H9 (cell line): ENCODE data around the gene C15orf61. TPM values are rescaled to one million over a fixed set of nuclear protein-coding genes. Genes with fewer than 3 reads are reported as not detected.

Experiments used
- DNase-seq: peaks from one replicate; pipeline ENCODE4 v3.0.0-alpha.2; 2017
- H2AFZ ChIP-seq: one replicate; pipeline ENCODE4 v1.6.1; 2013; ENCODE audit warnings: mild to moderate bottlenecking, low read length, control low read depth, moderate library complexity
- H2AK5ac ChIP-seq: 2 replicates; pipeline ENCODE4 v1.6.1; 2013; ENCODE audit warnings: low read length, control low read depth, mixed read lengths; ENCODE audit not compliant: insufficient read length
- H2BK120ac ChIP-seq: one replicate; pipeline ENCODE4 v1.6.1; 2013; ENCODE audit warnings: low read depth, mild to moderate bottlenecking, low read length, control low read depth, inconsistent platforms; ENCODE audit not compliant: poor library complexity, severe bottlenecking
- H2BK12ac ChIP-seq: 2 replicates; pipeline ENCODE4 v1.6.1; 2013; ENCODE audit warnings: low read length, control low read depth, mixed read lengths, low read depth; ENCODE audit not compliant: insufficient read length
- H2BK15ac ChIP-seq: 2 replicates; pipeline ENCODE4 v1.6.1; 2013; ENCODE audit warnings: low read depth, low read length, control low read depth
- H2BK20ac ChIP-seq: one replicate; pipeline ENCODE4 v1.6.1; 2013; ENCODE audit warnings: low read depth, mild to moderate bottlenecking, low read length, control low read depth, inconsistent platforms; ENCODE audit not compliant: poor library complexity, severe bottlenecking
- H2BK5ac ChIP-seq: 2 replicates; pipeline ENCODE4 v1.6.1; 2013; ENCODE audit warnings: low read length, control low read depth, mixed read lengths; ENCODE audit not compliant: insufficient read length
- H3K14ac ChIP-seq: 2 replicates; pipeline ENCODE4 v1.6.1; 2013; ENCODE audit warnings: low read length, control low read depth; ENCODE audit not compliant: insufficient read depth
- H3K18ac ChIP-seq: 2 replicates; pipeline ENCODE4 v1.6.1; 2013; ENCODE audit warnings: low read depth, mild to moderate bottlenecking, mixed read lengths, low read length, control low read depth; ENCODE audit not compliant: insufficient read length
- H3K23ac ChIP-seq: 2 replicates; pipeline ENCODE4 v1.6.1; 2013; ENCODE audit warnings: low read length, control low read depth, mixed read lengths, low read depth; ENCODE audit not compliant: insufficient read length
- H3K23me2 ChIP-seq: 2 replicates; pipeline ENCODE4 v1.6.1; 2013; ENCODE audit warnings: low read depth, mild to moderate bottlenecking, mixed read lengths, low read length, control low read depth; ENCODE audit not compliant: insufficient read length, poor library complexity, severe bottlenecking
- H3K27ac ChIP-seq: 2 replicates; pipeline ENCODE4 v1.5.1; 2013; ENCODE audit warnings: low read length, control low read depth, mixed read lengths, low read depth; ENCODE audit not compliant: insufficient read length
- H3K27me3 ChIP-seq: 2 replicates; pipeline ENCODE4 v1.6.1; 2013; ENCODE audit warnings: low read length, control low read depth, inconsistent platforms; ENCODE audit not compliant: insufficient read depth
- H3K4ac ChIP-seq: 2 replicates; pipeline ENCODE4 v1.6.1; 2013; ENCODE audit warnings: low read depth, mild to moderate bottlenecking, control low read depth, inconsistent platforms, low read length, moderate library complexity
- H3K4me1 ChIP-seq: 2 replicates; pipeline ENCODE4 v1.6.1; 2013; ENCODE audit warnings: low read length, control low read depth, inconsistent platforms; ENCODE audit not compliant: insufficient read depth
- H3K4me2 ChIP-seq: 2 replicates; pipeline ENCODE4 v1.6.1; 2013; ENCODE audit warnings: low read length, control low read depth, mixed read lengths; ENCODE audit not compliant: insufficient read length, insufficient read depth
- H3K56ac ChIP-seq: 2 replicates; pipeline ENCODE4 v1.6.1; 2013; ENCODE audit warnings: low read depth, mild to moderate bottlenecking, mixed read lengths, low read length, control low read depth; ENCODE audit not compliant: insufficient read length
- H3K79me1 ChIP-seq: 2 replicates; pipeline ENCODE4 v1.6.1; 2013; ENCODE audit warnings: low read depth, mild to moderate bottlenecking, moderate library complexity, low read length, control low read depth, inconsistent platforms; ENCODE audit not compliant: insufficient read depth, poor library complexity, severe bottlenecking
- H3K79me2 ChIP-seq: 2 replicates; pipeline ENCODE4 v1.6.1; 2013; ENCODE audit warnings: low read length, control low read depth, inconsistent platforms; ENCODE audit not compliant: insufficient read depth
- H3K9ac ChIP-seq: 2 replicates; pipeline ENCODE4 v1.6.1; 2013; ENCODE audit warnings: low read length, control low read depth, mixed read lengths; ENCODE audit not compliant: insufficient read length; ENCODE audit errors: extremely low read depth
- H3K9me3 ChIP-seq: one replicate; pipeline ENCODE4 v1.6.1; 2013; ENCODE audit warnings: low read depth, low read length, inconsistent platforms; ENCODE audit not compliant: control insufficient read depth
- H3T11ph ChIP-seq: one replicate; pipeline ENCODE4 v1.6.1; 2013; ENCODE audit warnings: mild to moderate bottlenecking, low read length, control low read depth, inconsistent platforms
- H4K20me1 ChIP-seq: one replicate; pipeline ENCODE4 v1.6.1; 2013; ENCODE audit not compliant: control insufficient read depth, insufficient read length, insufficient read depth
- H4K5ac ChIP-seq: 2 replicates; pipeline ENCODE4 v1.6.1; 2013; ENCODE audit warnings: low read depth, mild to moderate bottlenecking, mixed read lengths, low read length, control low read depth; ENCODE audit not compliant: insufficient read length
- H4K8ac ChIP-seq: replicated peaks from 2 replicates; pipeline ENCODE4 v1.6.1; 2013; ENCODE audit warnings: low read length, control low read depth, mixed read lengths, low read depth; ENCODE audit not compliant: insufficient read length
- H4K91ac ChIP-seq: 2 replicates; pipeline ENCODE4 v1.6.1; 2013; ENCODE audit warnings: low read depth, mild to moderate bottlenecking, moderate library complexity, mixed read lengths, low read length, control low read depth; ENCODE audit not compliant: insufficient read length
- H3K27ac Mint-ChIP-seq, 3 experiments: 2 replicates in 2 of 3; 3 replicates in 1 of 3; pipeline ENCODE4 v1.8.0; 2020 to 2021; ENCODE audit warnings: mixed read lengths in 3 of 3, mild to moderate bottlenecking in 1 of 3, moderate library complexity in 1 of 3
- H3K27me3 Mint-ChIP-seq: 2 replicates; pipeline ENCODE4 v1.8.0; 2021; ENCODE audit warnings: low read depth, mild to moderate bottlenecking, moderate library complexity, mixed read lengths
- H3K36me3 Mint-ChIP-seq, 3 experiments: 2 replicates in 2 of 3; 3 replicates in 1 of 3; pipeline ENCODE4 v1.8.0; 2020 to 2021; ENCODE audit warnings: low read depth in 3 of 3, mixed read lengths in 3 of 3; ENCODE audit not compliant: insufficient read depth in 1 of 3
- H3K4me1 Mint-ChIP-seq, 2 experiments: 2 replicates each; pipeline ENCODE4 v1.8.0; 2020; ENCODE audit warnings: mixed read lengths in 2 of 2
- H3K4me3 Mint-ChIP-seq, 2 experiments: 2 replicates in 1 of 2; 3 replicates in 1 of 2; pipeline ENCODE4 v1.8.0; 2020 to 2021; ENCODE audit warnings: mild to moderate bottlenecking in 2 of 2, mixed read lengths in 2 of 2, moderate library complexity in 1 of 2
- H3K9me3 Mint-ChIP-seq, 2 experiments: 2 replicates in 1 of 2; 3 replicates in 1 of 2; pipeline ENCODE4 v1.8.0; 2020; ENCODE audit warnings: mild to moderate bottlenecking in 2 of 2, mixed read lengths in 2 of 2, moderate library complexity in 1 of 2
- WGBS: extraction: QIAGEN DNeasy Blood & Tissue Kit; methylation state at CpG from one replicate; pipeline ENCODE4 v1.1.7; 2013; ENCODE audit warnings: missing lambda C conversion rate, low lambda C conversion rate, mixed read lengths; ENCODE audit not compliant: insufficient read length; ENCODE audit errors: extremely low coverage; 5-methylcytosine and 5-hydroxymethylcytosine counted together
- total RNA-seq: library from RNA; stranded (reverse); gene quantifications from 2 replicates; pipeline ENCODE4 v1.2.1, GENCODE V29; 2021
- TF ChIP-seq, protein P1 (sequence below): fragments of 200-600 bp; sonication (generic); conservative IDR thresholded peaks from 3 replicates; pipeline ENCODE4 v1.8.0; 2021; ENCODE audit warnings: antibody characterized with exemption, mild to moderate bottlenecking

Gene C15orf61
- total RNA-seq, 1 experiment from 2014 or later, result 2.6 TPM

DNA sequence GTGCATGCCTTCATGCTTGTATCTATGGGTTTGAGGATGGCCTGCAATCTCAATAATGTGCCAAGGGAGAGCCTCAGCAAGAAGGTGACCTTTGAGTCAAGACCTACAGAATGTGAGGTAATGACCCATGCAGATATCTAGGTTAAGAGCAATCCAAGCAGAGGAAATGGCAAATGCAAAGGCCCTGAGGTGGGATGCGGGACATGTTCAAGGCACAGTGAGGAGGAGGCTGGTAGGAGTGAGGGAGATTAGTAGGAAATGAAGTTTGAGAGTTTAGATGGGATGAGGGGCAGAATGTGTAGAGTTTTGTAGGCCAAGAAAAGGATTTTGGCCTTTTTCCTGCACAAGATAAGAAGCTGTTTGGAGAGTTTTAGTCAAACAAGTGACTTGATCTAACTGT is 16.8 kb downstream of the C15orf61 start:
- Histone ChIP-seq H3K23ac (no peak overlapping the region), H3K9me3 (no peaks in the 10 kb centered on the region), H3K9ac (no peak overlapping the region), H4K20me1 (no peaks in the 10 kb centered on the region), H2BK12ac (no peak overlapping the region), H2BK15ac (no peak overlapping the region), H3K14ac (no peak overlapping the region), H3K18ac (no peak overlapping the region), H4K91ac (no peak overlapping the region), H2BK5ac (no peak overlapping the region), H3K56ac (no peak overlapping the region), H3K23me2 (peaks cover 5% of the 10 kb centered on the region), H3K27ac (no peak overlapping the region), H3K27me3 (no peaks in the 10 kb centered on the region), H4K8ac (no peak overlapping the region), H4K5ac (no peak overlapping the region), H3K4me1 (no peaks in the 10 kb centered on the region), H3K79me2 (no peaks in the 10 kb centered on the region), H2AFZ (no peak overlapping the region), H3K79me1 (no peaks in the 10 kb centered on the region), H3K4me2 (no peak overlapping the region), H3K4ac (no peak overlapping the region), H2AK5ac (no peak overlapping the region), H2BK20ac (no peak overlapping the region), H3T11ph (no peak overlapping the region), H2BK120ac (no peak overlapping the region)
- H3K4me1 Mint-ChIP-seq, result peaks cover 7 to 9% of the 10 kb centered on the region in 2 experiments; a peak in 1 of 4 replicates
- H3K36me3 Mint-ChIP-seq, result no peaks in the 10 kb centered on the region
- no peak overlapping the region; a peak in 1 of 5 replicates for H3K4me3 Mint-ChIP-seq
- H3K27ac Mint-ChIP-seq, result no peak overlapping the region
- DNase-seq, result no peak
- TF ChIP-seq, protein P1, sequence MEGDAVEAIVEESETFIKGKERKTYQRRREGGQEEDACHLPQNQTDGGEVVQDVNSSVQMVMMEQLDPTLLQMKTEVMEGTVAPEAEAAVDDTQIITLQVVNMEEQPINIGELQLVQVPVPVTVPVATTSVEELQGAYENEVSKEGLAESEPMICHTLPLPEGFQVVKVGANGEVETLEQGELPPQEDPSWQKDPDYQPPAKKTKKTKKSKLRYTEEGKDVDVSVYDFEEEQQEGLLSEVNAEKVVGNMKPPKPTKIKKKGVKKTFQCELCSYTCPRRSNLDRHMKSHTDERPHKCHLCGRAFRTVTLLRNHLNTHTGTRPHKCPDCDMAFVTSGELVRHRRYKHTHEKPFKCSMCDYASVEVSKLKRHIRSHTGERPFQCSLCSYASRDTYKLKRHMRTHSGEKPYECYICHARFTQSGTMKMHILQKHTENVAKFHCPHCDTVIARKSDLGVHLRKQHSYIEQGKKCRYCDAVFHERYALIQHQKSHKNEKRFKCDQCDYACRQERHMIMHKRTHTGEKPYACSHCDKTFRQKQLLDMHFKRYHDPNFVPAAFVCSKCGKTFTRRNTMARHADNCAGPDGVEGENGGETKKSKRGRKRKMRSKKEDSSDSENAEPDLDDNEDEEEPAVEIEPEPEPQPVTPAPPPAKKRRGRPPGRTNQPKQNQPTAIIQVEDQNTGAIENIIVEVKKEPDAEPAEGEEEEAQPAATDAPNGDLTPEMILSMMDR, result no peak
- H3K27me3 Mint-ChIP-seq, result peaks cover 9% of the 10 kb centered on the region
- WGBS, result no CpG with 5 or more reads among the region's 1 CpG
- H3K9me3 Mint-ChIP-seq, result no peaks in the 10 kb centered on the region
